Measurements from ENCODE around the gene SLX4.
"Not testable (repeated sequence)": the region's sequence is repeated elsewhere in the genome, so short reads cannot be mapped to it uniquely, and the experiment has no call there.

Gene SLX4, protein sequence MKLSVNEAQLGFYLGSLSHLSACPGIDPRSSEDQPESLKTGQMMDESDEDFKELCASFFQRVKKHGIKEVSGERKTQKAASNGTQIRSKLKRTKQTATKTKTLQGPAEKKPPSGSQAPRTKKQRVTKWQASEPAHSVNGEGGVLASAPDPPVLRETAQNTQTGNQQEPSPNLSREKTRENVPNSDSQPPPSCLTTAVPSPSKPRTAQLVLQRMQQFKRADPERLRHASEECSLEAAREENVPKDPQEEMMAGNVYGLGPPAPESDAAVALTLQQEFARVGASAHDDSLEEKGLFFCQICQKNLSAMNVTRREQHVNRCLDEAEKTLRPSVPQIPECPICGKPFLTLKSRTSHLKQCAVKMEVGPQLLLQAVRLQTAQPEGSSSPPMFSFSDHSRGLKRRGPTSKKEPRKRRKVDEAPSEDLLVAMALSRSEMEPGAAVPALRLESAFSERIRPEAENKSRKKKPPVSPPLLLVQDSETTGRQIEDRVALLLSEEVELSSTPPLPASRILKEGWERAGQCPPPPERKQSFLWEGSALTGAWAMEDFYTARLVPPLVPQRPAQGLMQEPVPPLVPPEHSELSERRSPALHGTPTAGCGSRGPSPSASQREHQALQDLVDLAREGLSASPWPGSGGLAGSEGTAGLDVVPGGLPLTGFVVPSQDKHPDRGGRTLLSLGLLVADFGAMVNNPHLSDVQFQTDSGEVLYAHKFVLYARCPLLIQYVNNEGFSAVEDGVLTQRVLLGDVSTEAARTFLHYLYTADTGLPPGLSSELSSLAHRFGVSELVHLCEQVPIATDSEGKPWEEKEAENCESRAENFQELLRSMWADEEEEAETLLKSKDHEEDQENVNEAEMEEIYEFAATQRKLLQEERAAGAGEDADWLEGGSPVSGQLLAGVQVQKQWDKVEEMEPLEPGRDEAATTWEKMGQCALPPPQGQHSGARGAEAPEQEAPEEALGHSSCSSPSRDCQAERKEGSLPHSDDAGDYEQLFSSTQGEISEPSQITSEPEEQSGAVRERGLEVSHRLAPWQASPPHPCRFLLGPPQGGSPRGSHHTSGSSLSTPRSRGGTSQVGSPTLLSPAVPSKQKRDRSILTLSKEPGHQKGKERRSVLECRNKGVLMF (N-terminal part only)

DNA sequence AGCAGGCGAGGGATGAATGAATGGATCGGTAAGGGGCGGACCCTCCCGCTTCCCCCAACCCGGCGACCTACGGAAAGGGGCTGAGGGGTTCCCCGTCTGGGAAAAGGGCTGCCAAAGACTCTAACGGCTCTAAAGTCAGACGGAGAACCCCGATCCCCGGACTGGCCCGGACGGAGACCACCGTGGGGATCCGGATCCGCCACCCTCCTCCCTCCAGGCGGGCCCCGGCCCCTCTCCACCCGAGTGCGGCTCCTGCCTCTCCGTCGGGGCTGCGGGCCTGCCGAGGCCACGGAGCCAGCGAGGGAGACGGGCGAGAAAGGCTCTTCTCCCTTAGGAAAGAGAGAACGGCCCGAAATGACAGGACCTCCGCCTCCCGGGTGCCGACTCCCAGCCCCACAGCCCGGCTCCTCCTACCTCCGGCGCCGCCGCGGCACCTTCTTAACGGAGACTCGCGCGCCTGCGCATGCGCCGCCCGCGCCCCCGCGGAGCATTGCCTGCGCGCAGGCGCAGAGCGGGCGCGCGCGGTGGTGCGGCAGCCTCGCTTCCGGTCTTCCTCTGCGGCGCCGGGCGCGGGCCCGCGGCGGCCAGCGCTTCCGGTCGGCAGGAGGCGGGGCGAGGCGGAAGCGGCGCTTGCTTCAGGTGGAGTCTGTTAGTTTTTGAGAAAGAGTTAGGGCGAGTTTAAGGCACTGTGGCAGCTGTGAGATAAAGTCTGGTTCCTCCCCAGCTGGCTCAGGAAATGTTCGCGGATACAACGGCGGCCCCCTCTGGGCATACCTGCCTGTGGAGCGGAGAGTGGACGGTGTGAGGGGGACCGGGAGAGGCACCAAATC, at the start of gene SLX4:
Gene SLX4 (minus strand): TSS at position 461 of the 830 bp plus-strand sequence. CDS start 2,642 bp downstream, outside the sequence.
- no peak for FAIRE-seq

GRCh38 chr16:3659251-3659650, 47.8 kb upstream of the SLX4 start:
- no peak for FAIRE-seq

GRCh38 chr16:3656491-3657468, 45.4 kb upstream of the SLX4 start:
- no peak for FAIRE-seq

DNA sequence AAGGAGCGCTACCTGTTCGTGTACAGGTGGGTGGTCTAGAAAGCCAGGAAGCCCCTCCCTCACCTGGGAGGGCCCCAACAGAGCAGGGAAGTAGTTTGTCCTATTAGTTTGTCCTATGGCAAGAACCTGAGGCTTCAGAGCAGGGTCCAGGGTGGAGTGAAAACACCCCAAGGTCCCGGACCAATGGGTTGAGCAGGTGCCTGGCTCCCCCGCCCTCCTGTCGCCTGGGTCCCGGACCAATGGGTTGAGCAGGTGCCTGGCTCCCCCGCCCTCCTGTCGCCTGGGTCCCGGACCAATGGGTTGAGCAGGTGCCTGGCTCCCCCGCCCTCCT, 44.7 kb upstream of the SLX4 start:
- not testable (repeated sequence) for FAIRE-seq

DNA sequence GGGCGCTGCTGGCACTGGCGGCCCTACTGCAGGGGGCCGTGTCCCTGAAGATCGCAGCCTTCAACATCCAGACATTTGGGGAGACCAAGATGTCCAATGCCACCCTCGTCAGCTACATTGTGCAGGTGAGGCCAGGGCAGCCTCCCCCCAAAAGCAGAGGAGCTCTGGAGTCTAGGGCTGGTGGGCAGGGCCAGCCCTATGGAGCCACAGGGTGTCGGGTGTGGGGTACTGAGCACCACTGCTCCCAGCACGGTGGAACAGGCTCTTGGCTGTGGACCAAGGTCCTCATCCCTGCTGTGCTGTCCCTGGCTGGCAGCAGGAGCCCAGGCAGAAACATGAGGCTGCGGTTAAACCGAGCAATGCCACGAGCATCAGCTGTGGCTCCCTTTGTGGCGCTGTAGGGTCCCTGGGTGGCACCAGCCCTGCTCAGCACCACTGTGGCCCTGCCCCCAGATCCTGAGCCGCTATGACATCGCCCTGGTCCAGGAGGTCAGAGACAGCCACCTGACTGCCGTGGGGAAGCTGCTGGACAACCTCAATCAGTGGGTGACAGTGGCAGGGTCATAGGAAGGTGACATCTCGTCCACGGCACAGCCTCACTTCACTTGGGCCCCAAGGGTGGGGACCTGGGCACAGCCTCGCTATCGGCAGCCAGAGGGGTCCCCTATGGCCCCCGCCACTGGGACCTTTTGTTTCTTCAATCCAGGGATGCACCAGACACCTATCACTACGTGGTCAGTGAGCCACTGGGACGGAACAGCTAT, 44.2 kb upstream of the SLX4 start:
- FAIRE-seq, result no peak

- FAIRE-seq, result no peak
Observed at GRCh38 chr16:3655030-3655395, 43.6 kb upstream of the SLX4 start.

DNA sequence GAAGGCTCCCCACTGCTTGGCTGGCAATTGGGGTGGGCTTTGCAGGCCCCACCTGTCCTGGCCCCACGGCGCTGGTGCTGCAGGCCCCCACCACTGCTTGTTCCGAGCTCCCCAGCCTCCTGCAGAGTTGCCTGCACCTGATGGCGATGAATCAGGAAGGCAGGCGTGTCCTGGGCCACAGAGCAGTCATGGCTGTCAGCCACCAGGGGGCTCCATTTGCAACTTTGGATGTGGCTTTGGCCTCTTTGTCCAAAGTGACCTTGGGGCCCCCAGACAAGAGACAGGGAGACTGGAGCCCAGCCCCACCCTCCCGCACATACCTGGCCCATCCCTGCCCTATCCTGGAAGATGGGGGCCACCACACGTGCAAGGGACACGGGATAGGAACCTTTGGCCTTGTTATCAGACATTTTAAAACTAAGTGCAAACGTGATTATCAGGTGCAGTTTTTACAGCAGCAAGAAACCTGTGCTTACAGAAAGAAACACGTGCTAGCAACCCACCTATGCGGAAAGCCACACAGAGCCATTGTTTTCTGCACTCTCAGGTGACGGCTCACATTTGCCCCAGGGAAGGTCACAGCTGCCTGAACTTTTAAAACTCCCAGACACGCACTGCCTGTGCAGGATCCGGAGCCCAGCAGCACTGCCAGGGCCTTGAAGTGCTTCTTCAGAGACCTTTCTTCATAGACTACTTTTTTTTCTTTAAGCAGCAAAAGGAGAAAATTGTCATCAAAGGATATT, 43.0 kb upstream of the SLX4 start, which contains the start of gene DNASE1:
Gene DNASE1 (plus strand): TSS at position 443 of the 743 bp plus-strand sequence. CDS start 683 bp downstream, outside the sequence.
- FAIRE-seq, result no peak

- no peak for FAIRE-seq
Observed at GRCh38 chr16:3652373-3653195, 41.2 kb upstream of the SLX4 start.

DNA sequence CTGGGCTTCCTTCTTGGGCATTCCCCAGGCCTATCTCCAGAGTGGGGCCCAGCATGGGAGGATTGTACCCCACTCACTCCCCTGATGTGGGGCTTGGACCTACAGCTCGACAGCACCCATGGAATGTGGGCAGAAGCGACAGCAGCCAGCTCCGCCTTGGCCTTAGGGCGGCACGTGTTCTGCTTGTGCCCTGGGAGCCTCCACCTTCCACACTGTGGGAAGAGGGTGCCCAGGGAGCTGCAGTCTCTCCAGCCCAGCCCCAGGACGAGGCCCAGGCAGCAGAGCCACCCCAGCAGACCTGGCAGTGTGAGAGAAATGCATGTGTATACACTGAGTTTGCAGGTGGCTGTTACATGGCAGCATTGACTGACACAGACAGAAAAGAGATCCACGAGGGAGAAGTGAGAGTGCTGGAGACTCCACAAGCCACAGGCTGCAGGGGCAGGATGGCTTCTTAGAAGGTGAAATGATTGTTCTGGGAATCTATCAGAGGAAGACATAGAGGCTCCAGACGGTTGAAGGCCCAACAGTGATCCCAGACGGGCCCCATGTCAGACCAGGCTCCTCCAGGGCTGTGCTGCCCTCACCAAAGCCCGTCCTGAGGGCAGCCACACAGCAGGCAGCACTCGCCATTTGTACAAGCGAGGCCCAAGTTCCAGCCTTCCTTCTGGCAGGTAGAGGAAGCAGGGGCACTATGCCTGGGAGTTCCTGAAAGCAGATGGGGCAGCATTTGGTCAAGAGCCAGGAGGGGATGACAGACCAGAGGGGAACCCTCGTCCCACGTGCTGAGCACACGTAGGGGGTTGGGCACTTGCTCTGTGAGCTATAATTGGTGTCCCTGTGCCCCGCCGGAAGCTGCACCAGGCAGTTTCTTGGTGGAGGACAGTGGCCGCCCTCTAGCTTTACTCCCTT, 40.3 kb upstream of the SLX4 start:
- FAIRE-seq, result no peak

GRCh38 chr16:3650631-3651265, 39.3 kb upstream of the SLX4 start:
- no peak for FAIRE-seq

GRCh38 chr16:3646348-3646920, 35.0 kb upstream of the SLX4 start:
- no peak for FAIRE-seq

DNA sequence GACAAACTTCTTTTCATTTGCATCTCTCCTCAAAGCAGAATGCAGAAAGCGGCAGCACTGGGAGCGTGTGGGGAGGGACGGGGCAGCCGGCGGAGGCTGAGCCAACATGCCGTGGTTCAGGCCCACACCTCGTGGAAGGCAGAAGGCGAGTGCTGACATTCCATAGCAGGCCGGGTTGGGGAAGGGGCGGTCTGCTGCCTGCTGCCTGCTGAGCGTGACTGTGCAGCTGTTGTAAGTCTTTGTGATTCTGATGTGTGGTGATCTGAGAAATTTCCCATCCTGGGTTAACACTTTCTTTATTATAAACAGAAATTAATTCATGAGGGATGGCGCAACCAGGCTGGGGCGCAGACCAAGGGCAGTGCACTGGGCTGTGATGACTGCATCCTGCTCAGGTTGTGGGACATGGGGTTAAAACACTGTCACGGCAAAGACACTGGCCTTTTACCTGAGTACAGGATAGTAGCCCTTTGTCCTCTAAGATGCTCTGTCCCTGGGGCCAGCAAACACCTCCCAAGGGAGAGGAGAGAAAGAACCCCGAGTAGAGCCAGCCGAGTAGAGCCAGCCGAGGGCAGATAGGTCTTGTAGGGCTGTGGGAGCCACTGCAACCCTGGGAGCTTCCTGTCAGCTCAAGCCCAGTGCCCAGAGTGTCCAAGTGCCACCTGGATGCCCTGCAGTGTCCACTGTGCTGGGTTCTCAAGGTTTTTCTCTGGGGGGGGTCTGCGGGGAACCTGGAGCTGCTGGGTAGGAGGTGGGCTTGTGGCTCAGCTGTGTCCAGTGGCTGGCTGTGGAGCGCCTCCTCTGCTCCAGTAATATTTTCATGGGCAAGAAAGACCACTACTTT, 34.3 kb upstream of the SLX4 start:
- FAIRE-seq, result no peak

DNA sequence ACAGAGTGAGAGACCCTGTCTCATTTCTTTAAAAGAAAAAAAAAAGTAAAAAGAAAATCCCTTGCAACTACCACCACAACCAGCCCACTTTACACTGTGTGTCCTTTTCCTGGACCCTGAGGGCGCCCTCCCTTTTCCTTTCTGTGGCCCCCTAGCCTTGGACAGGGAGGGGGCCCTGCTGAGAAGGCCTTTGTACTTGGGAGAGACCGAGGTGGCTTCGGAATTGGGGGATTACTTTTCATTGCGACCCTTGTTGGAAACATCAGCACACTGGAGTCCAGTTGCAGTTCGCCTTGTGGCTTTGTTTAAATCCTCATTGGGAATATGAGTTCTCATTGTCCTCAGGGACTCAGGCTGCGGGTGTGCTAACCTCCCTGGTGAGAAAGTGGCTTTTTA, 33.7 kb upstream of the SLX4 start:
- FAIRE-seq, result no peak

DNA sequence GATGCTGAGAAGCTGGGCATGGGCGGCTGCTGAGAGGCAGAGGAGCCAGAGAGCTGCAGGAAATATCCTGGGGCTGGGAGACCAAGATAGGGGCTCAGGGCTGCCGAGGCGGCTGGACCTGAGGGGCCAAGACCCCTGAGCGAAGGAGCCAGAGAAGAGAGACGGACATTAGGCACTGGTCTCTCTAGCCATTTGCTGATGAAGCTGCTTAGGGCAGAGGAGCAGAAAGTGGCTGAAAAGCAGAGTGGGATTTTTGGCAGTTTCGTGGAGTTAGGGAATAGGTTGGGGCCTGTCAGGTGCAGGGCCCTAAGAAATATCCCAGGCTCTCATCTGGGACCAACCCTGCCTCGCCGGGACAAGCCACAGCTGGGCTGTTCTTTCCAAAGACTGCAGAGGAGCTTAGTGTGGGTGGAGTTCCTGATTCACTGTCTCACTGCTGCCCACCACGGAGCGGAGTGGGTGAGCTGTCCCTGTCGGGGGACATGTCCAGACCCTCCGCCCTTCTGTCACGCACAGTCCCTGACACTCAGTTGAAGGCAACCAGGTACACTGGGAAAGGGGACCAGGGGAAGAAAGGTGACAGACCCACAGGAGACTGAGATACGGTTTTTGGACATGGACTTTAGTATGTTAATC, 31.8 kb upstream of the SLX4 start:
- FAIRE-seq, result no peak

- FAIRE-seq, result no peak
Observed at GRCh38 chr16:3642397-3643094, 31.1 kb upstream of the SLX4 start.

Measured in A204.1 (cell line).